Caco-2 (cell line): ENCODE data around the gene PNMA8C. TPM values are rescaled to one million over a fixed set of nuclear protein-coding genes. Genes with fewer than 3 reads are reported as not detected.

Experiments
- BruUV-seq: library from RNA; stranded (reverse); fragments of 400-500 nt; replicated peaks from 2 replicates; lab custom pipeline; 2021; lab: Mats Ljungman, UMichigan
- CTCF ChIA-PET: fragments of 300-600 bp; sonication (Branson Sonifier 250); formaldehyde crosslinking; loops from one replicate; lab custom pipeline; 2022; ENCODE audit warnings: antibody characterized with exemption; lab: Charles Lee
- POLR2A ChIA-PET: fragments of 300-600 bp; sonication (Branson Sonifier 250); formaldehyde crosslinking; loops from one replicate; lab custom pipeline; 2022; ENCODE audit warnings: antibody characterized with exemption; lab: Charles Lee
- DNase-seq, 2 experiments: peaks; one replicate each; pipeline versions ENCODE4 v3.0.0 to v3.0.0-alpha.2; 2020 to 2022
- H3K27me3 ChIP-seq: replicated peaks from 2 replicates; pipeline ENCODE4 v1.6.0; 2011; ENCODE audit warnings: low read length; ENCODE audit not compliant: control insufficient read depth, insufficient read depth
- H3K36me3 ChIP-seq: 2 replicates; pipeline ENCODE4 v1.5.1; 2011; ENCODE audit warnings: low read length; ENCODE audit not compliant: control insufficient read depth, insufficient read depth
- H3K4me1 ChIP-seq: fragments of 250-450 bp; sonication (Bioruptor Pico); 2 replicates; pipeline ENCODE4 v1.5.1; 2020; ENCODE audit warnings: mild to moderate bottlenecking
- H3K4me3 ChIP-seq: 2 replicates; pipeline ENCODE4 v1.5.1; 2011; ENCODE audit warnings: low read depth, mild to moderate bottlenecking, control low read depth, low read length
- H3K9me3 ChIP-seq: fragments of 250-450 bp; sonication (Bioruptor Pico); 2 replicates; pipeline ENCODE4 v1.5.1; 2020; ENCODE audit warnings: mild to moderate bottlenecking, moderate library complexity
- H3K27ac Mint-ChIP-seq: one replicate; pipeline ENCODE4 v1.8.0; 2022; ENCODE audit warnings: mixed read lengths; ENCODE audit not compliant: unreplicated experiment
- H3K27me3 Mint-ChIP-seq: one replicate; pipeline ENCODE4 v1.8.0; 2022; ENCODE audit warnings: mixed read lengths; ENCODE audit not compliant: insufficient read depth, unreplicated experiment
- H3K36me3 Mint-ChIP-seq: one replicate; pipeline ENCODE4 v1.8.0; 2022; ENCODE audit warnings: mild to moderate bottlenecking, mixed read lengths; ENCODE audit not compliant: insufficient read depth, unreplicated experiment
- H3K4me1 Mint-ChIP-seq: one replicate; pipeline ENCODE4 v1.8.0; 2022; ENCODE audit warnings: low read depth, mixed read lengths; ENCODE audit not compliant: unreplicated experiment
- H3K4me3 Mint-ChIP-seq: one replicate; pipeline ENCODE4 v1.8.0; 2022; ENCODE audit warnings: mild to moderate bottlenecking, moderate library complexity, mixed read lengths; ENCODE audit not compliant: unreplicated experiment
- H3K9me3 Mint-ChIP-seq: one replicate; pipeline ENCODE4 v1.8.0; 2022; ENCODE audit warnings: mixed read lengths; ENCODE audit not compliant: unreplicated experiment
- CTCF ChIP-seq, 2 experiments: fragments of 200-600 bp in 1 of 2; IDR thresholded peaks; 1 replicate in 1 of 2; 2 replicates in 1 of 2; pipeline versions ENCODE4 v1.5.1 to v1.8.0; 2011 to 2022; ENCODE audit warnings: antibody characterized with exemption in 1 of 2, control low read depth in 1 of 2, inconsistent platforms in 1 of 2, low read depth in 1 of 2, low read length in 1 of 2, mild to moderate bottlenecking in 1 of 2, moderate library complexity in 1 of 2; ENCODE audit not compliant: insufficient read depth in 1 of 2, severe bottlenecking in 1 of 2, unreplicated experiment in 1 of 2
- intact Hi-C: fragments of 100-400 bp; cut with micrococcal nuclease; formaldehyde crosslinking; loops from one replicate; pipeline ENCODE4 v1.10.0; 2022; ENCODE audit not compliant: unreplicated experiment
- total RNA-seq: library from RNA; stranded (reverse); gene quantifications from 2 replicates; pipeline ENCODE4 v1.2.3, GENCODE V29; 2022

The PNMA8C gene
- total RNA-seq, 1 experiment from 2014 or later, result not detected

GRCh38 chr19:46390866-46391265 is 37.9 kb downstream of the PNMA8C start:
- peaks cover 14% of the 10 kb centered on the region for H3K36me3 ChIP-seq
- Mint-ChIP-seq H3K4me3 (no peak overlapping the region), H3K9me3 (peaks cover 11% of the 10 kb centered on the region), H3K27ac (no peak overlapping the region), H3K27me3 (no peaks in the 10 kb centered on the region), H3K36me3 (peaks cover 68% of the 10 kb centered on the region), H3K4me1 (no peaks in the 10 kb centered on the region)
- no peaks in the 10 kb centered on the region for H3K27me3 ChIP-seq
- POLR2A ChIA-PET, result interaction anchor here (0.6 kb wide), 1 partner anchor 78 kb away, joined by 9 read pairs; no protein-coding TSS in a partner anchor
- CTCF ChIA-PET, result interaction anchor here (0.6 kb wide), 1 partner anchor 326 kb away, joined by 7 read pairs; the partner anchor contains the start of gene PRKD2
- TF ChIP-seq CTCF (IDR thresholded peaks at IDR 0.05; ENCODE audit: insufficient read depth in 1 of 2, low read depth in 1 of 2, low read length in 1 of 2, severe bottlenecking in 1 of 2, unreplicated experiment in 1 of 2), result no peak
- no TSS peak for BruUV-seq
- no peak for DNase-seq
- no peaks in the 10 kb centered on the region for H3K4me1 ChIP-seq
- no peak overlapping the region for H3K4me3 ChIP-seq
- H3K9me3 ChIP-seq, result no peaks in the 10 kb centered on the region
- intact Hi-C loops, result no loop called here

GRCh38 chr19:46390121-46390858 is 38.4 kb downstream of the PNMA8C start:
- no peak overlapping the region for H3K27ac Mint-ChIP-seq
- intact Hi-C loops, result no loop called here
- TF ChIP-seq CTCF (IDR thresholded peaks at IDR 0.05; ENCODE audit: insufficient read depth in 1 of 2, low read depth in 1 of 2, low read length in 1 of 2, severe bottlenecking in 1 of 2, unreplicated experiment in 1 of 2), result no peak
- H3K4me3 Mint-ChIP-seq, result no peak overlapping the region
- POLR2A ChIA-PET, result no interaction called here
- no peaks in the 10 kb centered on the region for H3K4me1 Mint-ChIP-seq
- Histone ChIP-seq H3K4me1 (no peaks in the 10 kb centered on the region), H3K36me3 (peaks cover 14% of the 10 kb centered on the region), H3K4me3 (no peak overlapping the region), H3K9me3 (no peaks in the 10 kb centered on the region), H3K27me3 (no peaks in the 10 kb centered on the region)
- CTCF ChIA-PET, result interaction anchor here (0.6 kb wide), 1 partner anchor 326 kb away, joined by 7 read pairs; the partner anchor contains the start of gene PRKD2
- peaks cover 11% of the 10 kb centered on the region for H3K9me3 Mint-ChIP-seq
- H3K36me3 Mint-ChIP-seq, result peaks cover 74% of the 10 kb centered on the region
- DNase-seq, result no peak
- no TSS peak for BruUV-seq
- no peaks in the 10 kb centered on the region for H3K27me3 Mint-ChIP-seq

- no TSS peak for BruUV-seq
- Histone ChIP-seq H3K36me3 (peaks cover 18% of the 10 kb centered on the region), H3K27me3 (no peaks in the 10 kb centered on the region), H3K4me1 (no peaks in the 10 kb centered on the region), H3K4me3 (no peak overlapping the region), H3K9me3 (no peaks in the 10 kb centered on the region)
- peaks cover 11% of the 10 kb centered on the region for H3K9me3 Mint-ChIP-seq
- CTCF ChIA-PET, result no interaction called here
- no peak overlapping the region for H3K27ac Mint-ChIP-seq
- no peak for DNase-seq
- no peak overlapping the region for H3K4me3 Mint-ChIP-seq
- H3K4me1 Mint-ChIP-seq, result no peaks in the 10 kb centered on the region
- POLR2A ChIA-PET, result interaction anchor here (1.0 kb wide), 1 partner anchor 725 kb away, joined by 3 read pairs; the partner anchor contains the start of gene ZC3H4
- intact Hi-C loops, result no loop called here
- TF ChIP-seq CTCF (IDR thresholded peaks at IDR 0.05; ENCODE audit: insufficient read depth in 1 of 2, low read depth in 1 of 2, low read length in 1 of 2, severe bottlenecking in 1 of 2, unreplicated experiment in 1 of 2), result no peak
- H3K27me3 Mint-ChIP-seq, result no peaks in the 10 kb centered on the region
- peaks cover 82% of the 10 kb centered on the region for H3K36me3 Mint-ChIP-seq
These were observed 40.2 kb downstream of the PNMA8C start for GRCh38 chr19:46388311-46389095.
